Body of pancreas (tissue), 4 donors: Measurements from ENCODE around the gene SMAP1. TPM values are rescaled to one million over a fixed set of nuclear protein-coding genes. Genes with fewer than 3 reads are reported as not detected.

Experiments
- ATAC-seq: fragments of 150-250 bp; one replicate; pipeline ENCODE4 v1.9.1; 2016
- DNase-seq, 4 donors: peaks; one replicate each; pipeline ENCODE4 v3.0.0-alpha.2; 2019
- H3K27ac ChIP-seq, 4 donors: fragments of 200-600 bp; sonication (generic); 1 replicate in 3 of 4; 2 replicates in 1 of 4; pipeline versions ENCODE4 v1.5.1 to v1.6.1; 2016 to 2019; ENCODE audit warnings: mild to moderate bottlenecking in 1 of 4, mixed read lengths in 1 of 4, moderate library complexity in 1 of 4
- H3K27me3 ChIP-seq, 2 donors: fragments of 200-600 bp; sonication (generic); one replicate each; pipeline ENCODE4 v1.6.0; 2016; ENCODE audit warnings: mild to moderate bottlenecking in 1 of 2
- H3K36me3 ChIP-seq, 2 donors: fragments of 200-600 bp; sonication (generic); replicated peaks in 1 of 2; 2 replicates each; pipeline ENCODE4 v1.5.1; 2016; ENCODE audit warnings: low read depth in 2 of 2; ENCODE audit not compliant: insufficient read depth in 1 of 2
- H3K4me1 ChIP-seq: fragments of 200-600 bp; sonication (generic); one replicate; pipeline ENCODE4 v1.6.0; 2016
- H3K4me3 ChIP-seq, 2 donors: fragments of 200-600 bp; sonication (generic); 1 replicate in 1 of 2; 2 replicates in 1 of 2; pipeline ENCODE4 v1.5.1; 2016 to 2019
- H3K9me3 ChIP-seq, 3 donors: fragments of 200-600 bp; sonication (generic); 1 replicate in 2 of 3; 2 replicates in 1 of 3; pipeline ENCODE4 v1.5.1; 2016
- POLR2A ChIP-seq, 3 donors: fragments of 450-650 bp; IDR thresholded peaks; one replicate each; pipeline ENCODE4 v1.6.1; 2016; ENCODE audit warnings: antibody characterized with exemption in 3 of 3, mild to moderate bottlenecking in 2 of 3
- WGBS, 2 donors: methylation state at CpG; one replicate each; pipeline ENCODE4 v1.1.5; 2017; 5-methylcytosine and 5-hydroxymethylcytosine counted together
- intact Hi-C: fragments of 100-400 bp; cut with DNase I; formaldehyde crosslinking; loops from one replicate; pipeline ENCODE4 v1.15.1; 2023
- total RNA-seq, 2 donors: library from RNA; depleted of rRNA; stranded (reverse); fragments of >200 nt; gene quantifications; one replicate each; pipeline ENCODE4 v1.1.0, GENCODE V29; 2016
- TF ChIP-seq, protein P1 (sequence below), 7 experiments: fragments of 450-650 bp in 4 of 7; fragments of 200-600 bp in 3 of 7; sonication (generic) in 3 of 7; IDR thresholded peaks; one replicate each; pipeline ENCODE4 v1.5.1; 2016 to 2019; ENCODE audit warnings: antibody characterized with exemption in 7 of 7

Gene SMAP1
- total RNA-seq, 2 donors from 2014 or later, result 22.1 to 34.3 TPM

DNA sequence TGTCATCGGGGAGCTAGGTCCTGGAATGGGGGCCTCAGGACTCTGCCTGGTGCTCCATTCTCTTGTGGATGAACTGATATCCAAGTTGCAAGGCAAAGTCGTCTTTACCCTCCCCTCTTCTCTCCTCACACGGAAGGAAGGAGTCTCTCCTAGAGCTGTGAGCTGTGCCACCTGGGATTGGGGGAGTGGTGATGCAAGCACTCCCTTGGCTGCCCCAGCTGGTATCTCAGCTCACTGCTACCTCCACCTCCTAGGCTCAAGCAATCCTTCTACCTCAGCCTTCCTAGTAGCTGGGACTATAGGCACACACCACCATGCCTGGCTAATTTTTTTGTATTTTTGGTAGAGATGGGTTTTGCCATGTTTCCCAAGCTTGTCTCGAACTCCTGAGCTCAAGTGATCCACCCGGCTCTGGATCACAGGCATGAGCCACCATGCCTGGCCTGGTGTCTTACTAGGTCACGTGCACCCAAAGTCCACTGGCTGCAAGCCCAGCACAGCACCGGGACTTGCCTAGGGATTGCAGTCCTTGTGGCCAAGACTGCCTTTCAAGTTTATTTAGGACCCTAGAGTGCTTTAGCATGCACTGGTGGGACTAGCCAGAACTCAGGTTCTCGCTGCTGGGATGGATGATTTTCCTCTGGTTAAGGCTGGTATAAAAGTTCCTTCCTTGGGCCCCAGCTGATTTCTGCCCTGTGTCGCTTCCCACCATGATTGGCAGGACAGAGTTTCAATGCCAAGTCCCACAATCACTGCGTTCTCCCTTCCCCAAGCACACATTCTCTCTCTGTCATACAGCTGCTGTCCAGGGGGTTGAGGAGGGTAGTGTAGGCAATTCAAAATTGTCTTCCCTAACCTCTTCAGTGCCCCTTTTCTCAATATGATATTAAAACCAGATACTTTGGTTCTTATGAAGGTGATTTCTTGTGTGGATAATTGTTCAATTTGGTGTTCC, 33.5 kb downstream of the SMAP1 start:
- ATAC-seq (peak; percentile 45), DNase-seq (peak; percentile 24 to 61 (median 46))
- intact Hi-C loops, result loop anchor here (10.0 kb wide), 1 partner anchor 184 kb away; no protein-coding TSS in a partner anchor

DNA sequence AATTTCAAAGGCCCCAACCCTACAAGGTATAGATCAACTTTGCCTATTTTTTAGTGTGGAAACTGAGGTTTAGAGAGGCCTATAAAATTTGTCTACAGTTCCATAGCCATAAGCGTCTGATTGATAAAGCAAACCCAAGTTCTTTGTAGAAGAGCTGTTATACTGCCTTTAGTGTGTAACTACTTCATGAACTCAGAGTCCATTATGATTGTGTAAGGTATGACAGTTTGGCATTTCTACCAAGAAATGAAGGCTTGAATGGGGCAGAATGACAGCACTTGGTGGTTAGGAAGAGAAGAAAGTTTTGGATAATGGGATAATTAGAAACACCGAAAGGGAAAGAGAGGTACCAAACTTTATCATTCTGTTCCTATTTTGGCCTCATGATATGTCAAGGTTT, 38.1 kb downstream of the SMAP1 start:
- ATAC-seq (no peak), DNase-seq (no peak)
- no peaks in the 10 kb centered on the region for H3K9me3 ChIP-seq
- no peak for TF ChIP-seq POLR2A (IDR thresholded peaks at IDR 0.05)
- TF ChIP-seq, protein P1, sequence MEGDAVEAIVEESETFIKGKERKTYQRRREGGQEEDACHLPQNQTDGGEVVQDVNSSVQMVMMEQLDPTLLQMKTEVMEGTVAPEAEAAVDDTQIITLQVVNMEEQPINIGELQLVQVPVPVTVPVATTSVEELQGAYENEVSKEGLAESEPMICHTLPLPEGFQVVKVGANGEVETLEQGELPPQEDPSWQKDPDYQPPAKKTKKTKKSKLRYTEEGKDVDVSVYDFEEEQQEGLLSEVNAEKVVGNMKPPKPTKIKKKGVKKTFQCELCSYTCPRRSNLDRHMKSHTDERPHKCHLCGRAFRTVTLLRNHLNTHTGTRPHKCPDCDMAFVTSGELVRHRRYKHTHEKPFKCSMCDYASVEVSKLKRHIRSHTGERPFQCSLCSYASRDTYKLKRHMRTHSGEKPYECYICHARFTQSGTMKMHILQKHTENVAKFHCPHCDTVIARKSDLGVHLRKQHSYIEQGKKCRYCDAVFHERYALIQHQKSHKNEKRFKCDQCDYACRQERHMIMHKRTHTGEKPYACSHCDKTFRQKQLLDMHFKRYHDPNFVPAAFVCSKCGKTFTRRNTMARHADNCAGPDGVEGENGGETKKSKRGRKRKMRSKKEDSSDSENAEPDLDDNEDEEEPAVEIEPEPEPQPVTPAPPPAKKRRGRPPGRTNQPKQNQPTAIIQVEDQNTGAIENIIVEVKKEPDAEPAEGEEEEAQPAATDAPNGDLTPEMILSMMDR (IDR thresholded peaks at IDR 0.05), result no peak
- peaks cover 9% of the 10 kb centered on the region for H3K4me1 ChIP-seq
- no peak overlapping the region for H3K4me3 ChIP-seq
- H3K27ac ChIP-seq, result no peak overlapping the region
- 85 to 86% methylated on average over 2 of the region's 2 CpGs for WGBS, 2 donors
- H3K27me3 ChIP-seq, result no peaks in the 10 kb centered on the region
- no peaks in the 10 kb centered on the region for H3K36me3 ChIP-seq
- intact Hi-C loops, result loop anchor here (10.0 kb wide), 1 partner anchor 179 kb away; no protein-coding TSS in a partner anchor

More for the DNA sequence above, 33.5 kb downstream of the SMAP1 start:
- Histone ChIP-seq H3K36me3 (no peaks in the 10 kb centered on the region), H3K9me3 (no peaks in the 10 kb centered on the region), H3K4me3 (no peak overlapping the region), H3K27me3 (no peaks in the 10 kb centered on the region), H3K4me1 (peaks cover 14% of the 10 kb centered on the region), H3K27ac (no peak overlapping the region)
- WGBS, 2 donors, result 55 to 64% methylated on average over 9 to 10 of the region's 10 CpGs
- TF ChIP-seq, protein P1 (IDR thresholded peaks at IDR 0.05), result no peak
- TF ChIP-seq POLR2A (IDR thresholded peaks at IDR 0.05), result no peak

DNA sequence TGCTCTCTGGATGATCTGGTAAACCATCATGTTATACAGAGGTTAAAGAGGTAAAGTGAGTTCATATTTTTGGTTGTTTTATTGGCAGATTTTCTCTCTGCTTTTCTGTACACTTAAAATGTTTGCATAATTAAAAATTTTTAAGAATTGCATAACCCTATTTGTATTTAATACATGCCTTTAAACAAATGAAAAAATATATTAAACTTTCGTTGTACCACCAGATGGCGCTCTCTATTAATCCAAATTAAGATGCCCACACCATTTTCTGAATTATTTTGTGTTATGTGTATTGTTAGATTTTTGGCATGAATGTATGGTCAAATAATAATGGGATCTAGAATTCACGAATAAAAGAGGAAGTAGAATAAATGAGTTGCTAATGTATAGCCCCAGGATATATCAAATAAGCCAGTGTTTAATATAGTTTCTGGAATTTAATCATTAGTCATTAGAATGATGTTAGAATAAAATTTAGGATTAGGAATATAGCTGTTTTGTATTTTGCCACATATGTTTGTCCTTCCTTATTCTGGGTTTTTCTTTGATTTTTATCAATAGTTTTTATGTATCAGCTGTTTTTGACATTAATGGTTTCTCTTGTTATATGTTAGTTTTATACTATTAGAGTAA, 38.9 kb downstream of the SMAP1 start:
- no peak overlapping the region for H3K4me3 ChIP-seq
- H3K4me1 ChIP-seq, result peaks cover under 1% of the 10 kb centered on the region
- TF ChIP-seq POLR2A (IDR thresholded peaks at IDR 0.05), result no peak
- TF ChIP-seq, protein P1 (IDR thresholded peaks at IDR 0.05), result peak; percentile 35 to 64 (median 61)
- H3K27ac ChIP-seq, result no peak overlapping the region
- DNase-seq (no peak), ATAC-seq (no peak)
- H3K27me3 ChIP-seq, result no peaks in the 10 kb centered on the region
- intact Hi-C loops, result loop anchor here (10.0 kb wide), 1 partner anchor 178 kb away; no protein-coding TSS in a partner anchor
- 1 to 2% methylated on average over 3 of the region's 3 CpGs for WGBS, 2 donors
- H3K36me3 ChIP-seq, result no peaks in the 10 kb centered on the region
- H3K9me3 ChIP-seq, result no peaks in the 10 kb centered on the region

DNA sequence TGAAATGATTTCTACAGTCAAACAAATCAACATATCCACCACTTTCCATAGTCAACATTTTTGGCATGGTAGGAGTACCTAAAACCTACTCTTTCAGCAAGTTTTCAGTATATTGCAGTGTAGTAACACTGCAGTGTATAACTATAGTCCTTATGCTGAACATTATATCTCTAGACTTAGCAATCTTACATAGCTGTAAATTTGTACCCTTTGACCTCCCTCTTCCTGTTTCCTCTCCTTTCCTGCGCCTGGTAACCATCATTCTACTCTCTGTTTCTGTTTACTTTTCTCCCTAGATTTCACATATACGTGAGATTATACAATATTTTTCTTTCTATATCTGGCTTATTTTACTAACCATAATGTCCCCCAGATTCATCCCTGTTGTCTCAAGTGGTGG, 40.2 kb downstream of the SMAP1 start:
- Histone ChIP-seq H3K27me3 (no peaks in the 10 kb centered on the region), H3K4me1 (no peaks in the 10 kb centered on the region), H3K27ac (no peak overlapping the region), H3K36me3 (no peaks in the 10 kb centered on the region), H3K9me3 (no peaks in the 10 kb centered on the region), H3K4me3 (no peak overlapping the region)
- intact Hi-C loops, result loop anchor here (10.0 kb wide), 1 partner anchor 177 kb away; no protein-coding TSS in a partner anchor
- DNase-seq, result no peak
- no peak for ATAC-seq
- no peak for TF ChIP-seq POLR2A (IDR thresholded peaks at IDR 0.05)
- TF ChIP-seq, protein P1 (IDR thresholded peaks at IDR 0.05), result no peak
- 72 to 75% methylated on average over 2 of the region's 2 CpGs for WGBS, 2 donors
